Measurements from ENCODE around the gene CDH23.
A peak's percentile ranks its signal among the peaks of the same experiment; 100 is the strongest.

CDH23 gene

GRCh38 chr10:71564194-71564820 is 167.6 kb downstream of the CDH23 start:
- DNase-seq (ENCODE audit: low read depth) = no peak
- no peak for TF ChIP-seq CTCF (IDR thresholded peaks at IDR 0.05; ENCODE audit: control insufficient read depth, extremely low read depth, insufficient read depth)
- no peak overlapping the region for H3K4me3 ChIP-seq (ENCODE audit: low read depth, low read length)

GRCh38 chr10:71565284-71566000 is 168.7 kb downstream of the CDH23 start:
- DNase-seq (ENCODE audit: low read depth) = no peak
- TF ChIP-seq CTCF (IDR thresholded peaks at IDR 0.05; ENCODE audit: control insufficient read depth, extremely low read depth, insufficient read depth) = no peak
- H3K4me3 ChIP-seq (ENCODE audit: low read depth, low read length) = no peak overlapping the region

GRCh38 chr10:71567006-71567405 is 170.3 kb downstream of the CDH23 start:
- no peak for TF ChIP-seq CTCF (IDR thresholded peaks at IDR 0.05; ENCODE audit: control insufficient read depth, extremely low read depth, insufficient read depth)
- DNase-seq (ENCODE audit: low read depth) = no peak
- H3K4me3 ChIP-seq (ENCODE audit: low read depth, low read length) = no peak overlapping the region

- no peak for TF ChIP-seq CTCF (IDR thresholded peaks at IDR 0.05; ENCODE audit: control insufficient read depth, extremely low read depth, insufficient read depth)
- no peak overlapping the region for H3K4me3 ChIP-seq (ENCODE audit: low read depth, low read length)
- DNase-seq (ENCODE audit: low read depth) = no peak
These were observed 172.3 kb downstream of the CDH23 start for GRCh38 chr10:71568896-71569492.

GRCh38 chr10:71569775-71570588 is 173.3 kb downstream of the CDH23 start:
- H3K4me3 ChIP-seq (ENCODE audit: low read depth, low read length) = no peak overlapping the region
- peak; percentile 78 for TF ChIP-seq CTCF (IDR thresholded peaks at IDR 0.05; ENCODE audit: control insufficient read depth, extremely low read depth, insufficient read depth)

GRCh38 chr10:71571460-71572175 is 174.9 kb downstream of the CDH23 start:
- 0 out of 2 replicates have a peak, but pooled peaks have one; percentile 0 for TF ChIP-seq CTCF (IDR thresholded peaks at IDR 0.05; ENCODE audit: control insufficient read depth, extremely low read depth, insufficient read depth)
- no peak overlapping the region for H3K4me3 ChIP-seq (ENCODE audit: low read depth, low read length)
- DNase-seq (ENCODE audit: low read depth) = peak; percentile 67

More at GRCh38 chr10:71569775-71570588, 173.3 kb downstream of the CDH23 start:
- DNase-seq (ENCODE audit: low read depth) = no peak
